ENCODE measurements around the gene TRMT2A.

DNA sequence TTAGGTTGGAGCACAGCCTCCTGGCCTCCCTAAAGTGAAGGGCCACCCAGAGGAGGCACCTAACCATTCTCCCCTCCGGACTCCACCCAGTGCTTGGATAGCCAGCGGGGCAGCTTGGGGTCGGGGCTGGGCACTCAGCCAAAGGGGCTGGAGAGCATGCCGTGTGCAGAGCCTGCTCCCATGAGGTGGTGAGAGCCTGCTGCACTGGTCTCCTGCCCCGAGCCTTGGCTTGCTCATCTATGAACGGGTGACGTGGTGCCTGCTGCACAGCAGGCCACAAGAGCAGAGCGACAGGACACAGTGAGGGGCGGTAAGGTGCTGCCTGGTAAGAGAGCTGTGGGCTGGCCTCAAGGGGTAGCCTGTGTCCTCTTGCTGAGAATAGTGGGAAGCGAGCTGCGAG lies 47.8 kb upstream of the TRMT2A start:
- TF ChIP-seq TAF1 (IDR thresholded peaks at IDR 0.05; ENCODE audit: borderline replicate concordance, low read depth, low read length) = no peak
- TF ChIP-seq POLR2AphosphoS5 (IDR thresholded peaks at IDR 0.05; ENCODE audit: low read depth, low read length) = no peak
- TF ChIP-seq POLR2A (IDR thresholded peaks at IDR 0.05; ENCODE audit: low read depth, low read length) = no peak

Measured in GM12892 (cell line).